ENCODE measurements around the gene STPG4.
A peak's percentile ranks its signal among the peaks of the same experiment; 100 is the strongest.
"Not testable (repeated sequence)": the region's sequence is repeated elsewhere in the genome, so short reads cannot be mapped to it uniquely, and the experiment has no call there.

Gene STPG4

DNA sequence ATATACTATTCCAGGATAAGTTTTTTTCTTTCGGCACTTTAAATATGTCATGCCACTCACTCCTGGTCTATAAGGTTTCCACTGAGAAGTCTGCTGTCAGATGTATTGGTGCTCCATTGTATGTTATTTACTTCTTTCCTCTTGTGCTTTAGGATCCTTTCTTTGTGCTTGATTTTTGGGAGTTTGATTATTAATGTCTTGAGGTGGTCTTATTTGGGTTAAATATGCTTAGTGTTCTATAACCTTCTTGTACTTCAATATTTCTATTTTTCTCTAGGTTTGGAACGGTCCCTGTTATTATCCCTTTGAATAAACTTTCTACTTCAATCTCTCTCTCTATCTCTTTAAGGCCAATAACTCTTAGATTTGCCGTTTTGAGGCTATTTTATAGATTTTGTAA lies 28.3 kb downstream of the STPG4 start:
- DNase-seq (ENCODE audit: low read depth), result no peak

GRCh38 chr2:47124740-47125139 lies 30.4 kb downstream of the STPG4 start:
- not testable (repeated sequence) for DNase-seq (ENCODE audit: low read depth)

DNA sequence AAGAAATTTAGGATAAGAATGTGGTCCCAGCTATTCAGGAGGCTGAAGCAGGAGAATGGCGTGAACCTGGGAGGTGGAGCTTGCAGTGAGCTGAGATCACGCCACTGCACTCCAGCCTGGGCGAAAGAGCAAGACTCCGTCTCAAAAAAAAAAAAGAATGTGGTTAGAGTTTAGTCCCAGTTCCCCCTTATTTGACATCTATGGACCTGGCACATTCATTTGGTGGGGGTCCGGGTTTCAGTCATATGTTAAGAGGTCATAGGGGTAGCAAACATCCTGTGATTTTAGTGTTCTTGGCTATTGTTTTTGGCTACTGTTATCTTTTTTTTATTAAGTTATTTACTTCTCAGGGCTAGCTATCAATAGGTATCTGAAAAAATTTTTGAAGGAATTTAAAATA lies 34.7 kb downstream of the STPG4 start:
- not testable (repeated sequence) for DNase-seq (ENCODE audit: low read depth)

- DNase-seq (ENCODE audit: low read depth), result peak; percentile 87
Observed at GRCh38 chr2:47119001-47119400, 36.1 kb downstream of the STPG4 start.

DNA sequence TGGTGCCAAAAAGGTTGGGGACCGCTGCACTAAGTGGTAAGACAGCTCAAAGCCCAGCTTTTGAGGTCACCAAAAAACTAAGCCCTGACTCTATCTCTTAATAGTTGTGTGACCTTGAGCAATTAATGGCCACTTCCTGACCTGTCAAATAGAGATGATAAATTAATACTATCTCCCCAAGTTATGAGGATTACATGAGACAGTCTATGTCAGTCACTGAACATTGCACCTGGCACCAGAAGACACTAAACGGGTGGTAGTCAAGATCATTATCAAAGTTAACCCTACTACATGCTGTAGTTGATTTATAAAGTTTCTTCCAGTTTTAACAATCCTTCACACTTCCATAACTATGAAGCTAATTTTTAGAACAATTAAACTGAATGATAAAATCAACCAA lies 36.5 kb downstream of the STPG4 start:
- no peak for DNase-seq (ENCODE audit: low read depth)

- peak; percentile 18 for DNase-seq (ENCODE audit: low read depth)
Observed at GRCh38 chr2:47112665-47113435, 42.3 kb downstream of the STPG4 start.

DNA sequence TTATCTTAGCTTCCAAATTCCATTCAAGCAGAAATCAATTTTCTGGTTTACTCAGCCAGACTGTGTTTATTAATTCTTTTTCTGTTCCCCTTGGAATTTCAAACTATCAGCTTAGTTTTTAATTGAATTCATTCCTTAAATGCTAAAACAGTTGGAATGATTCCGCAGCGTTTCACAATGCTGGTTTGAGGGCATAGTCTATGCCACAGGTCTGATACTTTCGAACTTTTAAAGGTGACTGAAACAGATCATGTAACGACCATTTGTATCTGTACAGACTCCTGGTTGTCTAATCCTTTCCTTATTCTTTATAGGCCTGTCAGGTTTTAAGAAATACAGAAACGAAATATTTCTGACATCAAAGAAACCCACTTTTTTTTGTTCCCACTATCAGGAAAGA lies 45.4 kb downstream of the STPG4 start:
- DNase-seq (ENCODE audit: low read depth), result no peak

GRCh38 chr2:47109007-47109375 lies 46.1 kb downstream of the STPG4 start:
- no peak for DNase-seq (ENCODE audit: low read depth)

GRCh38 chr2:47108267-47109006 lies 46.7 kb downstream of the STPG4 start:
- DNase-seq (ENCODE audit: low read depth), result not testable (repeated sequence)

DNA sequence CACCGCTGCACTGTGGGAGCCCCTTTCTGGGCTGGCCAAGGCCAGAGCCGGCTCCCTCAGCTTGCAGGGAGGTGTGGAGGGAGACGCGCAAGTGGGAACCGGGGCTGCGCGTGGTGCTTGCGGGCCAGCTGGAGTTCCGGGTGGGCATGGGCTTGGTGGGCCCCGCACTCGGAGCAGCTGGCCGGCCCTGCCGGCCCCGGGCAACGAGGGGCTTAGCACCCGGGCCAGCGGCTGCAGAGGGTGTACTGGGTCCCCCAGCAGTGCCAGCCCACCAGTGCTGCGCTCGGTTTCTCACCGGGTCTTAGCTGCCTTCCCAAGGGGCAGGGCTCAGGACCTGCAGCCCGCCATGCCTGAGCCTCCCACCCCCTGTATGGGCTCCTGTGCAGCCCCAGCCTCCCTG lies 47.9 kb downstream of the STPG4 start:
- DNase-seq (ENCODE audit: low read depth), result not testable (repeated sequence)

DNA sequence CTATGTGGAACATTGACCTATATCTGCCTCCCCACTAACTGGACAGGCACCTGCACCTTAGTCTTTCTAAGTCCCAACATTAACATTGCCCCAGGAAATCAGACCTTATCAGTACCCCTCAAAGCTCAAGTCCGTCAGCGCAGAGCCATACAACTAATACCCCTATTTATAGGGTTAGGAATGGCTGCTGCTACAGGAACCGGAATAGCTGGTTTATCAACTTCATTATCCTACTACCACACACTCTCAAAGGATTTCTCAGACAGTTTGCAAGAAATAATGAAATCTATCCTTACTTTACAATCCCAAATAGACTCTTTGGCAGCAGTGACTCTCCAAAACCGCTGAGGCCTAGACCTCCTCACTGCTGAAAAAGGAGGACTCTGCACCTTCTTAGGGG lies 48.9 kb downstream of the STPG4 start:
- DNase-seq (ENCODE audit: low read depth), result not testable (repeated sequence)

- not testable (repeated sequence) for DNase-seq (ENCODE audit: low read depth)
Observed at GRCh38 chr2:47099712-47100111, 55.4 kb downstream of the STPG4 start.

GRCh38 chr2:47098953-47099352 lies 56.2 kb downstream of the STPG4 start:
- DNase-seq (ENCODE audit: low read depth), result no peak

- no peak for DNase-seq (ENCODE audit: low read depth)
Observed at GRCh38 chr2:47097563-47097962, 57.5 kb downstream of the STPG4 start.

DNA sequence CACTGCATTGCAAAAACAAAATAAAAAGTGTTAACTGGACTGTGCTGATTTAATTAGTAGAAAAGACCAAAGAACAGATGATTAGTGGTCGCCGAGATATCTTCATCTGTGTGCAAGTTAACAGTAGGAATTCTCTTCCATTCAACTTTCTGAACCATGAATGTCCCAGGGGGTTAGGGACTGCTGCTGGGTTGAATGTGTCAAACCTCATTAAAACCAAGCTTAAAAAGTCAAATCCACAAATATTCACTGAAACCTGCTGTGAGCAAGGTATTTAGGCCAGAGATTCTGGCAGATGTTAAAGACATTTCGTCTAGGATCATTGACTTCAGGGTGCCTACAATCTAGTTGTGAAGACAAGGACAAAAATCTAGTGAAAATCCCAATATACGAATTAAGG lies 58.7 kb downstream of the STPG4 start:
- DNase-seq (ENCODE audit: low read depth), result no peak

DNA sequence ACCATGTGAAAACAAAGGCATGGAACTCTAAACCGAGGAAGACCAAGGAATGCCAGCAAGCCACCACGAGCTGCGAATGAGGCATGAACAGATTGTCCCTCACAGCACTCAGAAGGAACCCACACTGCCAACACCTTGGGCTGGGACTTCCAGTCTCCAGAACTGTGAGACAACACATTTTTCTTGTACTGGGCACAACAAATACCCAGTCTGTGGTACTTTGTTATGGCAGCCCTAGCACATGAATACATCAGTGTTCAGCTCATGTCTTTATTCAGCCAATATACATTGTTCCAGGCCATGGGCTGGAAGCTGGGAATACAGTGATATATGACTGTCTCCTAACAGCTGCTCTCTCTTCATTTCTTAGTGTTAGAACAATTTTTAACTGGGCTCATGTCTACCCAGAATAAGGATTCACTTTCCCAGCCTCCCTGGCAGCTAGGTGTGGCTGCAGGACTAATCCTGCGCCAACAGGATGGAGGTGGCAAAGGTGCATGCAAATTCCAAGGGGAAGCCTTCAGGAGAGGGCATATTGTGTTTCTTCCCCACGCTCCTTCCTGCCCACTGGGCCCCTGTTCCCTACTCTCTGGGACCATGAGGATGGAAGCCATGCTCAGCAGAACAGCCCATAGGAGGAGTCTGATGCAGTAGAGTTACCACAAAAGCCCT lies 59.6 kb downstream of the STPG4 start:
- DNase-seq (ENCODE audit: low read depth), result no peak

- no peak for DNase-seq (ENCODE audit: low read depth)
Observed at GRCh38 chr2:47094511-47095142, 60.5 kb downstream of the STPG4 start.

- no peak for DNase-seq (ENCODE audit: low read depth)
Observed at GRCh38 chr2:47093626-47094025, 61.5 kb downstream of the STPG4 start.

- no peak for DNase-seq (ENCODE audit: low read depth)
Observed at GRCh38 chr2:47092465-47092864, 62.6 kb downstream of the STPG4 start.

DNA sequence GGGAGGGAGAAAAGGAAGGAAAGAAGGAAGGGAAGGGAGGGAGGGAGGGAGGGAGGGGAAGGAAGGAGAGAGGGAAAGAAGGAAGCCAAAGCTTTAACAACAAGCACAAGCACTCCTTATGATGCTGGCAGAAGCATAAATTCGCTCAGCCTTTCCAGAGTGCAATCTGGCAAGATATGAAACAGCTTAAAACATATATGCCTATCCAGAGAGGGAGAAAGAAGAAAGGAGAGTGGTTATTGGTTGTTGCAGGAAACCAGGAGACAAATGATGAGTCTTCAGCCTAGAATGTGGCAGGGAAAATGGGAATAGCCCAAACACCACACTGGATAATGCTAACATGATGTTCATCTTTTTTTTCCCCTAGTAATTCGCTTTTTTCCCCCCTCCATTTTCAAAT lies 64.0 kb downstream of the STPG4 start:
- DNase-seq (ENCODE audit: low read depth), result peak; percentile 56

- DNase-seq (ENCODE audit: low read depth), result peak; percentile 75
Observed at GRCh38 chr2:47089083-47089464, 66.0 kb downstream of the STPG4 start.

DNA sequence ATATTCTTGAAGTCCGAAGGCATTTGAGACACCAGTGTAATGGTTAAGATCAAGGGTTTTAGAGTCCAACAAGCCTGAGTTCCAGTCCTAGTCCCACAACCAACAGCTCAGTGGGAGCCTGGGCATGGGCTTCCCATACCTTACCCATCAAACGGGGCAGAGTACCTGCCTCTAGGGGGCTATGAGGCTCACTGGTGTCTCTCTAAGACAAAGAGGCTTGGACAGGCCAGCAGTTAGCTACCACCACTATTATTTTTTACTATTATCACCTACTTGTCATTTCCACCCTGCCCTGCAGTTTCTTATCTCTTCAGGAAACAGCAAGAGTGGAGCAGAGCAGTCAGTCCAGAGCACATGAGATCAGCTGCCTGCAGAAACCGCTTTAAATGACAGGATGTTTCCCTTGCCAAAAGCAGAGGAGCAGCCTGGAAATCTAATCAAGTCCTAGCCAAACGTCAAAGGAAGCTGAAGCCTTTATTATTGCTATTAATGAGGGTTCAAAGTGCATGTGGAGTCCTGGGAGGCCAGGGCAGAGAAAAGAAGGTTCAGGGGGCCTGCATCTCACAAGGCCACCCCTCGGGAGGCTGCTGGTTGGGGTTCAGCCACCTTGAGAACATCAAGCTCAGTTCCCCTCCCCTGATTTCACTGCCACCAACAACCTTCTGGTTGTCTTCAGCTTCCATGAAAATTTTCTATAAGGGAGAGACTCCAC lies 66.6 kb downstream of the STPG4 start:
- DNase-seq (ENCODE audit: low read depth), result no peak
